ENCODE data around the gene SLIT3. TPM values are rescaled to one million over a fixed set of nuclear protein-coding genes. Genes with fewer than 3 reads are reported as not detected.

The SLIT3 gene
- total and polyA plus RNA-seq, 2 donors (not counting 3 experiments of a cell fraction or from before 2014, with no cell fraction given): 0.90 to 1.0 TPM

- TF ChIP-seq EZH2 (IDR thresholded peaks at IDR 0.05; ENCODE audit: borderline replicate concordance, low read depth, low read length, severe bottlenecking) (no peak), CTCF (IDR thresholded peaks at IDR 0.05; ENCODE audit: extremely low read depth in 1 of 2, insufficient read depth in 1 of 2, low read depth in 1 of 2, low read length in 2 of 2) (no peak), FOS (IDR thresholded peaks at IDR 0.05; ENCODE audit: borderline replicate concordance, insufficient read depth, low read length) (no peak), POLR2AphosphoS5 (IDR thresholded peaks at IDR 0.05; ENCODE audit: insufficient read depth, low read depth, low read length) (no peak), POLR2A (IDR thresholded peaks at IDR 0.05; ENCODE audit: low read depth, low read length) (no peak), JUN (IDR thresholded peaks at IDR 0.05; ENCODE audit: borderline replicate concordance, insufficient read depth, insufficient read length, low read depth) (no peak), GATA2 (IDR thresholded peaks at IDR 0.05; ENCODE audit: insufficient read depth, insufficient read length, low read depth, low read length) (no peak), MYC (IDR thresholded peaks at IDR 0.05; ENCODE audit: low read depth, low read length) (no peak)
- TF ChIP-seq, protein P1, sequence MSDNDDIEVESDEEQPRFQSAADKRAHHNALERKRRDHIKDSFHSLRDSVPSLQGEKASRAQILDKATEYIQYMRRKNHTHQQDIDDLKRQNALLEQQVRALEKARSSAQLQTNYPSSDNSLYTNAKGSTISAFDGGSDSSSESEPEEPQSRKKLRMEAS (IDR thresholded peaks at IDR 0.05; ENCODE audit: insufficient read depth, insufficient read length): no peak
- no peak for FAIRE-seq
Observed at GRCh38 chr5:168876419-168876818, 424.5 kb downstream of the SLIT3 start.

More at GRCh38 chr5:168876419-168876818, 424.5 kb downstream of the SLIT3 start:
- no TSS peak for BruUV-seq (replicated peaks)
- H2AFZ ChIP-seq (ENCODE audit: low read depth, low read length): no peak overlapping the region
- intact Hi-C loops (cut with micrococcal nuclease): no loop called here
- ChIA-PET POLR2A (no interaction called here), CTCF (no interaction called here)
- H3K27ac ChIP-seq (ENCODE audit: insufficient read depth, low read depth, low read length): no peak overlapping the region
- no peaks in the 10 kb centered on the region for H3K4me1 ChIP-seq (ENCODE audit: control insufficient read depth, extremely low read depth, insufficient read depth, low read length)
- no peaks in the 10 kb centered on the region for H3K36me3 ChIP-seq (ENCODE audit: control insufficient read depth in 2 of 2, extremely low read depth in 1 of 2, insufficient read depth in 2 of 2, low read length in 2 of 2)
- no peaks in the 10 kb centered on the region for H3K27me3 ChIP-seq (ENCODE audit: control insufficient read depth in 2 of 2, insufficient read depth in 2 of 2, low read length in 2 of 2)
- no peaks in the 10 kb centered on the region for H3K9me1 ChIP-seq (replicated peaks; ENCODE audit: control insufficient read depth, extremely low read depth, insufficient read depth, low read length)
- dilution Hi-C loops (cut with MboI; ENCODE audit: extremely low pct_ligation_motif_present, low sequenced_read_pairs): no loop called here
- H3K9ac ChIP-seq (replicated peaks; ENCODE audit: extremely low read depth, insufficient read depth, low read length): no peak overlapping the region
- no peaks in the 10 kb centered on the region for H3K9me3 ChIP-seq (replicated peaks; ENCODE audit: control insufficient read depth, insufficient read depth, low read length)
- H3K79me2 ChIP-seq (ENCODE audit: control insufficient read depth, insufficient read depth, low read length): no peaks in the 10 kb centered on the region
- H3K4me2 ChIP-seq (ENCODE audit: insufficient read depth, low read length): no peak overlapping the region
- H3K4me3 ChIP-seq (replicated peaks in 1 of 3; ENCODE audit: insufficient read depth in 1 of 3, low read depth in 1 of 3, low read length in 3 of 3): no peak overlapping the region
- no peak for DNase-seq (ENCODE audit: low read depth, low spot score)
- H4K20me1 ChIP-seq (replicated peaks; ENCODE audit: control insufficient read depth, extremely low read depth, insufficient read depth, low read length): no peaks in the 10 kb centered on the region
